IMR-90 (cell line): Measurements from ENCODE around the gene ZMIZ1. TPM values are rescaled to one million over a fixed set of nuclear protein-coding genes. Genes with fewer than 3 reads are reported as not detected.

Experiments used
- ATAC-seq: fragments of 200-7000 bp; cut with Tn5 transposase; 2 replicates; pipeline ENCODE4 v1.9.1; 2020; ENCODE audit warnings: low read depth, mild to moderate bottlenecking, moderate library complexity
- BruUV-seq: library from RNA; stranded (reverse); fragments of 400-500 nt; replicated peaks from 2 replicates; lab custom pipeline; 2021; lab: Mats Ljungman, UMichigan
- CTCF ChIA-PET: fragments of 300-600 bp; formaldehyde crosslinking; extraction: SDS; loops from one replicate; lab custom pipeline; 2021; ENCODE audit warnings: antibody characterized with exemption; lab: Yijun Ruan, JAX
- POLR2A ChIA-PET: fragments of 300-600 bp; sonication (Branson Sonifier 250); formaldehyde crosslinking; loops from one replicate; lab custom pipeline; 2022; ENCODE audit warnings: antibody characterized with exemption; ENCODE audit not compliant: unreplicated experiment; lab: Charles Lee
- DNase-seq: peaks from one replicate; pipeline ENCODE4 v3.0.0; 2013
- H2AFZ ChIP-seq: replicated peaks from 2 replicates; pipeline ENCODE3; 2013; ENCODE audit warnings: low read length, mild to moderate bottlenecking; ENCODE audit not compliant: poor library complexity
- H2AK5ac ChIP-seq: 2 replicates; pipeline ENCODE4 v1.6.1; 2013; ENCODE audit warnings: low read depth, low read length, inconsistent platforms
- H2AK9ac ChIP-seq: replicated peaks from 2 replicates; pipeline ENCODE3; 2013; ENCODE audit warnings: mild to moderate bottlenecking, low read depth, low read length, moderate library complexity; ENCODE audit not compliant: poor library complexity
- H2BK120ac ChIP-seq: 2 replicates; pipeline ENCODE4 v1.6.1; 2013; ENCODE audit warnings: low read depth, low read length, inconsistent platforms
- H2BK15ac ChIP-seq: 3 replicates; pipeline ENCODE4 v1.6.1; 2013; ENCODE audit warnings: low read depth, low read length, inconsistent platforms
- H2BK20ac ChIP-seq: 2 replicates; pipeline ENCODE4 v1.6.1; 2013; ENCODE audit warnings: low read depth, mild to moderate bottlenecking, inconsistent platforms, low read length, moderate library complexity
- H2BK5ac ChIP-seq: 2 replicates; pipeline ENCODE4 v1.6.1; 2013; ENCODE audit warnings: mild to moderate bottlenecking, low read depth, low read length, inconsistent platforms; ENCODE audit not compliant: poor library complexity, severe bottlenecking
- H3K14ac ChIP-seq: replicated peaks from 2 replicates; pipeline ENCODE4 v1.6.1; 2013; ENCODE audit warnings: low read depth, low read length, inconsistent platforms
- H3K18ac ChIP-seq: 2 replicates; pipeline ENCODE4 v1.6.1; 2013; ENCODE audit warnings: low read depth, low read length, control low read depth
- H3K23ac ChIP-seq: 2 replicates; pipeline ENCODE4 v1.6.1; 2013; ENCODE audit warnings: low read depth, low read length, inconsistent platforms
- H3K27ac ChIP-seq: 2 replicates; pipeline ENCODE4 v1.5.1; 2013; ENCODE audit warnings: mild to moderate bottlenecking, control low read depth, low read length; ENCODE audit not compliant: insufficient read depth
- H3K27me3 ChIP-seq: 2 replicates; pipeline ENCODE4 v1.6.1; 2013; ENCODE audit warnings: low read length; ENCODE audit not compliant: control insufficient read depth, insufficient read depth
- H3K36me3 ChIP-seq: 2 replicates; pipeline ENCODE4 v1.6.1; 2013; ENCODE audit warnings: low read length, mixed read lengths; ENCODE audit not compliant: control insufficient read depth, insufficient read depth
- H3K4ac ChIP-seq: 2 replicates; pipeline ENCODE4 v1.6.1; 2013; ENCODE audit warnings: low read depth, low read length, inconsistent platforms
- H3K4me1 ChIP-seq: 2 replicates; pipeline ENCODE4 v1.6.1; 2013; ENCODE audit warnings: low read length, mixed read lengths; ENCODE audit not compliant: control insufficient read depth, insufficient read depth
- H3K4me2 ChIP-seq: 2 replicates; pipeline ENCODE4 v1.6.1; 2013; ENCODE audit warnings: low read depth, mild to moderate bottlenecking, control low read depth, low read length, moderate library complexity
- H3K4me3 ChIP-seq: 2 replicates; pipeline ENCODE4 v1.5.1; 2013; ENCODE audit warnings: low read depth, mild to moderate bottlenecking, control low read depth, low read length, moderate library complexity; ENCODE audit not compliant: insufficient read depth
- H3K56ac ChIP-seq: 2 replicates; pipeline ENCODE4 v1.6.1; 2013; ENCODE audit warnings: low read length, inconsistent platforms; ENCODE audit not compliant: insufficient read depth; ENCODE audit errors: extremely low read depth
- H3K79me1 ChIP-seq, 2 experiments: 2 replicates each; pipeline ENCODE4 v1.6.1; 2013; ENCODE audit warnings: low read length in 2 of 2, inconsistent platforms in 1 of 2, low read depth in 1 of 2
- H3K9ac ChIP-seq: 2 replicates; pipeline ENCODE4 v1.6.1; 2013; ENCODE audit warnings: low read depth, low read length, control low read depth
- H3K9me1 ChIP-seq: 2 replicates; pipeline ENCODE4 v1.6.1; 2013; ENCODE audit warnings: low read length, inconsistent platforms; ENCODE audit not compliant: insufficient read depth
- H3K9me3 ChIP-seq: 2 replicates; pipeline ENCODE4 v1.6.1; 2013; ENCODE audit warnings: low read length; ENCODE audit not compliant: control insufficient read depth, insufficient read depth
- H4K20me1 ChIP-seq: 2 replicates; pipeline ENCODE4 v1.6.1; 2013; ENCODE audit warnings: low read length, inconsistent platforms; ENCODE audit not compliant: insufficient read depth
- H4K5ac ChIP-seq: 2 replicates; pipeline ENCODE4 v1.6.1; 2013; ENCODE audit warnings: mild to moderate bottlenecking, low read depth, low read length, control low read depth
- H4K8ac ChIP-seq, 2 experiments: 2 replicates each; pipeline ENCODE4 v1.6.1; 2013; ENCODE audit warnings: low read depth in 2 of 2, low read length in 2 of 2, control low read depth in 1 of 2, inconsistent platforms in 1 of 2
- H4K91ac ChIP-seq: 2 replicates; pipeline ENCODE4 v1.6.1; 2013; ENCODE audit warnings: low read depth, low read length, inconsistent platforms; ENCODE audit not compliant: insufficient read depth
- FOS ChIP-seq: fragments of 150-350 bp; IDR thresholded peaks from 2 replicates; pipeline ENCODE4 v1.6.1; 2016; ENCODE audit warnings: low read depth, low read length
- NFE2L2 ChIP-seq: fragments of 150-350 bp; IDR thresholded peaks from 2 replicates; pipeline ENCODE4 v1.6.1; 2016; ENCODE audit warnings: low read depth, mild to moderate bottlenecking, low read length
- WGBS, 2 experiments: methylation state at CpG; one replicate each; pipeline versions ENCODE4 v1.1.5 to v1.1.7; 2013; ENCODE audit warnings: missing lambda C conversion rate in 2 of 2; ENCODE audit not compliant: insufficient read length in 1 of 2; ENCODE audit errors: extremely low coverage in 2 of 2; 5-methylcytosine and 5-hydroxymethylcytosine counted together
- dilution Hi-C: fragments of 300-500 bp; cut with HindIII; formaldehyde crosslinking; loops from one replicate; pipeline ENCODE4 v1.14.3; 2018; ENCODE audit warnings: low sequenced_read_pairs; ENCODE audit not compliant: unreplicated experiment
- in situ Hi-C: fragments of 300-500 bp; cut with MboI; formaldehyde crosslinking; loops from 3 replicates; pipeline ENCODE4 v1.14.3; 2019; ENCODE audit warnings: low sequenced_read_pairs, inconsistent platforms, mixed read lengths
- intact Hi-C: fragments of 100-400 bp; cut with micrococcal nuclease; formaldehyde crosslinking; loops from 2 replicates; pipeline ENCODE4 v1.10.0; 2022
- polyA plus RNA-seq, 3 experiments: library from polyadenylated mRNA; depleted of rRNA; stranded (reverse); fragments of >200 nt; gene quantifications; 2 replicates each; pipeline ENCODE4 v1.2.3, GENCODE V29; 2012; ENCODE audit warnings: low replicate concordance in 1 of 3
- total RNA-seq: library from RNA; depleted of rRNA; stranded (reverse); fragments of >200 nt; gene quantifications from 2 replicates; pipeline ENCODE4 v1.2.3, GENCODE V29; 2012

The ZMIZ1 gene
- total and polyA plus RNA-seq, 2 of the 4 experiments (the other 2 are of a cell fraction), result 6.6 to 48.7 TPM

- Histone ChIP-seq H3K36me3 (peaks cover 34% of the 10 kb centered on the region), H3K14ac (no peak overlapping the region), H2AK9ac (no peak overlapping the region), H3K4ac (no peak overlapping the region), H2AK5ac (no peak overlapping the region), H2BK15ac (no peak overlapping the region), H3K79me1 (peaks cover 65 to 98% of the 10 kb centered on the region in 2 experiments), H3K56ac (no peak overlapping the region), H2BK120ac (no peak overlapping the region), H3K4me2 (no peak overlapping the region), H3K18ac (no peak overlapping the region), H3K9ac (no peak overlapping the region), H3K9me1 (peaks cover 61% of the 10 kb centered on the region), H3K27me3 (no peaks in the 10 kb centered on the region), H3K9me3 (no peaks in the 10 kb centered on the region), H4K91ac (no peak overlapping the region), H2BK20ac (no peak overlapping the region), H4K8ac (no peak overlapping the region), H2AFZ (no peak overlapping the region), H4K5ac (no peak overlapping the region), H3K4me3 (no peak overlapping the region), H4K20me1 (peaks cover 46% of the 10 kb centered on the region), H3K27ac (no peak overlapping the region), H3K4me1 (peaks cover 47% of the 10 kb centered on the region), H3K23ac (no peak overlapping the region), H2BK5ac (no peak overlapping the region)
- dilution Hi-C loops, result no loop called here
- no peak for DNase-seq
- ChIA-PET CTCF (no interaction called here), POLR2A (interaction anchor here (0.6 kb wide), 1 partner anchor 38 kb away, joined by 3 read pairs; no protein-coding TSS in a partner anchor)
- TF ChIP-seq FOS (no peak), NFE2L2 (no peak)
- WGBS, 2 experiments, result 100% methylated on average over 1 of the region's 4 CpGs; no CpG with 5 or more reads in 1 of the 2 experiments
- no TSS peak for BruUV-seq
- ATAC-seq, result no peak
- in situ Hi-C loops, result loop anchor here (5.0 kb wide), 1 partner anchor 107 kb away; no protein-coding TSS in a partner anchor
- intact Hi-C loops, result no loop called here
Observed at GRCh38 chr10:79189181-79189580, 120.4 kb downstream of the ZMIZ1 start.
